ENCODE results near the gene GLUD1.
A peak's percentile ranks its signal among the peaks of the same experiment; 100 is the strongest.
"Not testable (repeated sequence)": the region's sequence is repeated elsewhere in the genome, so short reads cannot be mapped to it uniquely, and the experiment has no call there.

Gene GLUD1

DNA sequence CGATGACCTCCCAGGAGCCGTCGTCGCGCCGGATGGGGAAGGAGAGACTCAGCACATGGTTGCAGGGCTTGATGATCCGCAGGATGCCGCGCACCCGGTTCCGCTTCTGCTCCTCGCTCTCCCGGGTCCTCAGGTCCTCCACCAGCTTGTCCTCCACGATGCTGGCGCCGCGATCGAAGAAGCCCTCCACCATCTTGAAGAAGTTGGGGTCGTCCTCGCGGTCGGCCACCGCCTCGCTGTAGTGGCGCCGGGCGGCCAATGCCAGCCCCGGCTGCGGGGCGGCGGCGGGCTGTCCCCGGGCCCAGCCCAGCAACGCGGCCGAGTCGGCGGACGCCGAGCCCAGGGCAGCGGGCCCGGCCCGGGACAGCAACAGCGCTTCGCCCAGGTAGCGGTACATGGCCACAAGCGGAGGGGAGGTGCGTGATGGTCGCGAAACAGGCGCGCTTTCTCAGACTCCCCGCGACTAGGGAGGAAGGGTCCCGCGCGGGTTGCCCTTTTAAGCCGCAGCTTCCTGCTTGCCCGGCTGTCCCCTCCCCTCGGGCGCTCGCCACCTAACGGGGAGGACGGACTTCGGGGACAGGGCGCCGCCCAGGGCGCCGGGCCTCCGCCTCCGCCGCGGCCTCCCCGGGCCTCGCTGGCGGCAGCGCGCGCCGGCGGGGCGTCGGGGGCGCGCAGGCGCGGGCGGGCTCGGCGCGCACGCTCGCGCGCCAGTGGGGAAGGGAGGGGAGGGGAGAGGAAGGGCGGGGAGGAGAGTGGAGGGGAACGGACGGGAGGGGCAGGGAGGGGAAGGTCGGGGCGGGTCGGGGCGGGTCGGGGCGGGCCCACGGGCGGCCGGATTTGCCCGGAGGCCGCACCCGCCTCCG is at the start of gene GLUD1, which contains the start of gene SHLD2:
GLUD1 (minus strand) TSS at position 471 of the 863 bp plus-strand sequence; CDS start at position 397, 74 bp downstream.
SHLD2 (plus strand) TSS at position 834 of the 863 bp plus-strand sequence. CDS start 56,149 bp downstream, outside the sequence.
- TF ChIP-seq, protein P1, sequence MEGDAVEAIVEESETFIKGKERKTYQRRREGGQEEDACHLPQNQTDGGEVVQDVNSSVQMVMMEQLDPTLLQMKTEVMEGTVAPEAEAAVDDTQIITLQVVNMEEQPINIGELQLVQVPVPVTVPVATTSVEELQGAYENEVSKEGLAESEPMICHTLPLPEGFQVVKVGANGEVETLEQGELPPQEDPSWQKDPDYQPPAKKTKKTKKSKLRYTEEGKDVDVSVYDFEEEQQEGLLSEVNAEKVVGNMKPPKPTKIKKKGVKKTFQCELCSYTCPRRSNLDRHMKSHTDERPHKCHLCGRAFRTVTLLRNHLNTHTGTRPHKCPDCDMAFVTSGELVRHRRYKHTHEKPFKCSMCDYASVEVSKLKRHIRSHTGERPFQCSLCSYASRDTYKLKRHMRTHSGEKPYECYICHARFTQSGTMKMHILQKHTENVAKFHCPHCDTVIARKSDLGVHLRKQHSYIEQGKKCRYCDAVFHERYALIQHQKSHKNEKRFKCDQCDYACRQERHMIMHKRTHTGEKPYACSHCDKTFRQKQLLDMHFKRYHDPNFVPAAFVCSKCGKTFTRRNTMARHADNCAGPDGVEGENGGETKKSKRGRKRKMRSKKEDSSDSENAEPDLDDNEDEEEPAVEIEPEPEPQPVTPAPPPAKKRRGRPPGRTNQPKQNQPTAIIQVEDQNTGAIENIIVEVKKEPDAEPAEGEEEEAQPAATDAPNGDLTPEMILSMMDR (IDR thresholded peaks at IDR 0.05; ENCODE audit: borderline replicate concordance, control extremely low read depth, extremely low read depth, insufficient read depth, missing control alignments), result no peak
- in situ Hi-C loops (cut with MboI; ENCODE audit: low sequenced_read_pairs, unreplicated experiment), result no loop called here
- peak; percentile 94 for DNase-seq (ENCODE audit: low spot score)

DNA sequence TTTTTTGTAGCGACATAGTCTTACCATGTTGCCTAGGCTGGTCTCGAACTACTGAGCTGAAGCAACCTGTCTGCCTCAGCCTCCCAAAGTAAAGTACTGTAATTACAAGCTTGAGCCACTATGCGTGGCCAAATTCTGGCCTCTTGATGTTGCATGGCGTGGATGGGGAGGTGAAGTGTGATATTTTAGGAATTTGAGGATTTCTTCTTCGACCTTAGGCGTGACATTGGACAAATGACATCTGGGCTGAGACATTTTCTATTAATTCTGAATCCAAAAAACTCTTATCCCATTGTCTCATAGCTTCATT is 48.4 kb upstream of the GLUD1 start:
- DNase-seq (ENCODE audit: low spot score); in situ Hi-C loops (cut with MboI; ENCODE audit: low sequenced_read_pairs, unreplicated experiment): not testable (repeated sequence)

DNA sequence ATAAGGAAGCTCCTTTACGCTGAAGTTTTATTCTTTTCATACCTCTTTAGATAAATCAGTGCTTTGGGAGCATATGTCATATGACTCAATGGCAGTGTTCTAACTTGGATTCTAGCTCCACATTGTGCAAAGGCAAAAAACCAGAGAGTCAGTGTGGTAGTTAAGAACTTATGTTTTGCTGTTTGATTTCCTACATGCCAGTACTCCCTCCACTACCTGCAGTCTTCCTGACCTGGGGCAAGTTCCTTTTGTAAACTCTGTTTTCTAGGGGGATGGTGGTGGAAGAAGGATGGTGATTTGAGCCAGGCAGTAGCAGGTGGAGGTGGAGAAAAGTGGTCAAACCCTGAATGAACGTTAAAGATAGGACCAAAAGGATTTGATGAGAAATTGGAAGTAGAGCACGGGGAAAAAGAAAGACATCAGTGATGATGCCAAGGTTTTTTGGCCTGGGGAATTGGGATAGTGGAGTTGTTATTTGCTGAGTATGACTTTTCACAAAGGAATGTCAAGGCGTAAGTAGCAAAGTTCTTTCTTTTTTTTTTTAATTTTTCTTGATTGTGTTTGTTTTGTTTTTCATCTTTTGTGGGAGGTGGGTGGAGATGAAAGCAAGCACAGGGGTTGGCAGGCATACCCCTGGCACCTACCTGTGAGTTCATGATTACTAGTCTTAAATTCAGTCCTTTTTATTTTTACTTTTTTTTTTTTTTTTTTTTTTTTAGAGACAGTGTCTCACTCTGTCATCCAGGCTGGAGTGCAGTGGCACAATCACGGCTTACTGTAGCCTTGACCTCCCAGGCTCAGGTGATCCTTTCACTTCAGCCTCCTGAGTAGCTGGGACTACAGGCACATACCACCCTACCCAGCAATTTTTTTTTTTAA is 47.8 kb upstream of the GLUD1 start:
- in situ Hi-C loops (cut with MboI; ENCODE audit: low sequenced_read_pairs, unreplicated experiment); DNase-seq (ENCODE audit: low spot score): not testable (repeated sequence)

DNA sequence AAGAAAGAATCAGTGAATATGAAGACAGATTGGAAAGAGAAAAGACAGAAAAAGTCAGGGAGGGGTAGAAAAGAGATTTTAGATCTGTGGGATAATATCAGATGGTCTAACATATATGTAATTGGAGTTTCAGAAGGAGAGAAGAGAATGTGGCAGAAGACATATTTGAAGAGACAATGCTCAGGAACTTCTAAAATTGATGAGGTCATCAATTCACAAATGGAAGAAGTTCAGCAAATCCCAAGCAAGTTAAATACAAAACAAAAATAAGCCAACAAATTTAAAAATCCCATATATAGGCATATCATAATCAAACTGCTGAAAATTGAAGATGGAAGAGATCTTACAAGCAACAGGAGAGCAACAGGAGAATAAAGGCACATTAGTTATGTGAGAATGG is 42.8 kb upstream of the GLUD1 start:
- DNase-seq (ENCODE audit: low spot score); in situ Hi-C loops (cut with MboI; ENCODE audit: low sequenced_read_pairs, unreplicated experiment): not testable (repeated sequence)

DNA sequence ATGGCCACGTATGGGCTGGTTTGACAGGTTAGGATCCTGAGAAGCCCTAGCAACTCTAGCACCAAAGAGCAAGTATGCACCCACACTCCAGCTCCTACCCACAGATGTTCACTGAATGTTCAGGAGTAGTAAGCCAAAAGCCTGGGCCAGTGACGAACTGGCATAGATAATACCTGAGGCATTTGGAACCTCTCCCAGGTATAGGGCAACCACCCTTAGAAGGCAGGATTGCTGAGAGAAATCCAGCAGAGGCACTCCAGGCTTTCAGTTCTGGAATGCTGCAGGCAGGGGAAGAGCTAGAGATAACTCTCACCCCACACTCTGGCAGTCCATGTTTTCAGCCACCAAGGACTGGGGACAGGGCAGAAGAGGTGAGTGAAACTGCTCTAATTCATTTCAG is 39.8 kb upstream of the GLUD1 start:
- in situ Hi-C loops (cut with MboI; ENCODE audit: low sequenced_read_pairs, unreplicated experiment); DNase-seq (ENCODE audit: low spot score): not testable (repeated sequence)

DNA sequence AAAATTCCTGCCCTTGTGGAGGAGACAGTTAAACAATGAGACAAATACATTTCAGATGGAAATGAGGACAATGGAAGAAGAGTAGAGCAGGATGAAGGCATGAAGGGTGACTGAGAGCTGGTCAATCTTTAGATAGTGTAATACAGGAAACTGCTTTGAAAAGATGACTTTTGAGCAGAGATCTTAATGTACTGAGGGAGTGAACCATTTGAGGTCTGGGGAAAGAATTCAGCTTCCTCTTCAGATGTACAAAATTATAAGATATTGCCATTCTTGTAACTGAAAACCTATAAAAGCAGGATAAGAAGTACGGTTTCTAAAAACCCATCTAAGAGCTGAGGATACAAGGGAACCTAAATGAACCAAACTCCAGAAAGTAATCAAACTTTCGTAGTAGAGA is 39.3 kb upstream of the GLUD1 start:
- DNase-seq (ENCODE audit: low spot score); in situ Hi-C loops (cut with MboI; ENCODE audit: low sequenced_read_pairs, unreplicated experiment): not testable (repeated sequence)

DNA sequence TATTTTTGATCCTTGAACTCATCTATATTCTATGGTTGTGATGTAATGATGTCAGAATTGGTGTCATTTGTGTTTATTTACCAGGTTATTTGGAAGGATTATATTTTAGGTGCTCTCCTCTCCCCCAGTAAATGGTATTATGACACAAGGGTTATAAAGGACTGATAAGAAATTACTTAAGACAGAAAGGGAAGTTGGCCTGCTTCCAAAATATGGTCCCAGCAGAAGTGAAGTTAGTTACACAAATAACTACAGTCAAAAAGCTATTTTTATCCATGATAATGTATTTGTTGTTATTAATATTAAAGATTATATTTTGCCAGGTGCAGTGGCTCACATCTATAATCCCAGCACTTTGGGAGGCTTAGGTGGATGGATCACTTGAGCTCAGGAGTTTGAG is 37.5 kb upstream of the GLUD1 start:
- in situ Hi-C loops (cut with MboI; ENCODE audit: low sequenced_read_pairs, unreplicated experiment); DNase-seq (ENCODE audit: low spot score): not testable (repeated sequence)

DNA sequence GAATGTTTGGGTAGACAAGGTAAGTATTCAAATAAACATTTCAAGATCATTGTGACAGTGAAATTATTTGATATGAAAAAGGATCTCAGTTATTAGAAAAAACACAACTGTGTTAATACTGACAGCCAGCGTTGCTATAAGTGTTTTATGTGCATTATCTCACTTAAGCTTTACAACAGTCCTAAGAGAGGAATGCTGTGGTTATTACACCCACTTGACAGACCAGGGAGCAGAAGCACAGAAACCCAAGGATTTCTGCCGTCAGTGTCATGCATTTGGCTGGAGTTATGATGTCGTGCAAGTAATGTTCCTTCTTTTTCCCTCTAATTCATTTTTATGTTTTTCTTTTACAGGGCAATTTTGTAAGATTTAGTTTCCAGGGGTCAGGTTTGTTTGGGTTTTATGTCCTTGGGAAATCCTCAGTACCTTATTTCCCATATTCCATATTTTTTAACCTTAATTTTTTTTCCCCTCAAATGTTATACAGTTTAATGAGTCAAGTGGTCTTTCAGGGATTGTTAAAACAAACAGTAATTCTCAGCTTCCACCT is 33.0 kb upstream of the GLUD1 start:
- DNase-seq (ENCODE audit: low spot score); in situ Hi-C loops (cut with MboI; ENCODE audit: low sequenced_read_pairs, unreplicated experiment): not testable (repeated sequence)

DNA sequence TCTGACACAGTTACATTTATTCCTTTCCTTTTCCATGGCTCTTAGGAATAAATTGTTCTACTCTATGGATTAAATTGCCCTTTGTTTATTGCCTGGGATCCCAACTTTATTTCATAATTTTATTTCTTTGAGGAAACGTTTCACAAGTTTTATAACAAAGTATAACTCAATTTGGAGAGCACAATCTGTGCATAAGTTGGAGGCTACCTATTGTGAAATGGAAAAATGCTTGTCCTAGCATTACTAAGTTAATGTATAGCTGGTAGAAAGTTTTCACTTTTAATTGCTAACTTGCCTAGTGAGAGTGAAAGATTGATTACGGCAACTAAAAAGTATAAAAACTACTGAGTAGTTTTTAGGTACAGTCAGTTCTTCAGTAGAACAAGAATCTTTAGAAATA is 32.4 kb upstream of the GLUD1 start:
- in situ Hi-C loops (cut with MboI; ENCODE audit: low sequenced_read_pairs, unreplicated experiment); DNase-seq (ENCODE audit: low spot score): not testable (repeated sequence)

DNA sequence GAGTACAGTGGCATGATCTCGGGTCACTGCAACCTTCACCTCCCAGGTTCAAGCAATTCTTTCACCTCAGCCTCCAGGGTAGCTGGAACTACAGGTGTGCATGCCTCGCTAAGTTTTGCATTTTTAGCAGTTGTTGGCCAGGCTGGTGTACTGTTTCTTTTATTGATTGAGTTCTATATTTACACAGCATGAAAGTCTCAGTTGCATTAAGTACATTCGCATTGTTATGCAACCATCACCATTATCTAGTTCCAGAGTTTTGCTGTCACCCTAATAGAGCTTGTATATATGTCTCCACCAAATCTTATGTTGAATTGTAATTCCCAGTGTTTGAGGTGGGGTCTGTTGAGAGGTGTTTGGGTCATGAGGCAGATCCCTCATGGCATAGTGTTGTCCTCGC is 28.7 kb upstream of the GLUD1 start:
- DNase-seq (ENCODE audit: low spot score); in situ Hi-C loops (cut with MboI; ENCODE audit: low sequenced_read_pairs, unreplicated experiment): not testable (repeated sequence)

DNA sequence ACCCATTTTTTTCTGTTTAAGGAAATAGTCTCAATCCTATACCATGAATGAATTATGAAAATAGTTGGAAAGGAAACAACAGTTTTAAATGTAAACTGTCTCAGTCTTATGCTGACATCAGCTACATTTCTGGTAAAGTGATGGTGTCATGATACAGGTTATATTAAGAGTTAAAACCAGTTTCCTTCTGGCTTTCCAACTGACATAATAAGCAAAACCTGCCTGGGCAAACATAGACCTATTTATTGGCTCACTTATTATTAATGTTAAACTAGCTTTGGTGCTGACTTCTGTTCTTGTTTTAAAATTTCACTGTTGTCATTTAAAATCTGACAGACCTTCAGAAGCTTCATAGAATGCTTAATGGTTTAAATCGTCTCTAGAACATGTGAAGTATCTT is 24.4 kb upstream of the GLUD1 start:
- in situ Hi-C loops (cut with MboI; ENCODE audit: low sequenced_read_pairs, unreplicated experiment); DNase-seq (ENCODE audit: low spot score): not testable (repeated sequence)

DNA sequence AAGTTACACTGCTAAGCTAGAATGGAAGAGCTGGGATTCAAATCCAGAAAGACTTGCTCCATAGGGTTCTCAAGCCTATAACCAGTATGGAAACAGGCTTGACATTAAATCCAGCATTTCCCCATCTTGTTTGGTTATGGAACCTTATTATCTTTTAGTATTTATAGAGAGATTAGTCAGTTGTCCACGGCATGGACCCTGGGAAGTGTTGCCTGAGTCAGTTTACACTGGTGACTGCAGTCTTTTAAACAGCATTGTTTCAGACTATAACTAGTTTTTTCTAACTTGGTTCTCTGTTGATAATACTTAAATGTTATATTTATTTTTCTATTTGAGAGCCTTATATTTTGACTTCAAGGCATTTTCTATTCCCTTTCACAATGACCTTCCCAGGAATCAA is 23.5 kb upstream of the GLUD1 start:
- in situ Hi-C loops (cut with MboI; ENCODE audit: low sequenced_read_pairs, unreplicated experiment); DNase-seq (ENCODE audit: low spot score): not testable (repeated sequence)
